PC-9 (cell line): Measurements from ENCODE around the gene RNF141. TPM values are rescaled to one million over a fixed set of nuclear protein-coding genes. Genes with fewer than 3 reads are reported as not detected.
A peak's percentile ranks its signal among the peaks of the same experiment; 100 is the strongest.

Experiments used
- BruUV-seq: library from RNA; stranded (reverse); fragments of 400-500 nt; replicated peaks from 2 replicates; lab custom pipeline; 2021; lab: Mats Ljungman, UMichigan
- CTCF ChIA-PET: fragments of 300-600 bp; sonication (Branson Sonifier 250); formaldehyde crosslinking; loops from one replicate; lab custom pipeline; 2022; ENCODE audit warnings: antibody characterized with exemption; lab: Charles Lee
- POLR2A ChIA-PET: fragments of 300-600 bp; sonication (Branson Sonifier 250); formaldehyde crosslinking; loops from one replicate; lab custom pipeline; 2022; ENCODE audit warnings: antibody characterized with exemption; ENCODE audit not compliant: unreplicated experiment; lab: Charles Lee
- DNase-seq, 2 experiments: peaks; one replicate each; pipeline versions ENCODE4 v3.0.0 to v3.0.0-alpha.2; 2015 to 2022; ENCODE audit warnings: mixed read lengths in 1 of 2
- H2AFZ ChIP-seq: fragments of 200-600 bp; sonication (generic); 2 replicates; pipeline ENCODE4 v1.8.1; 2017; ENCODE audit warnings: antibody characterized with exemption
- H3F3A ChIP-seq: fragments of 200-600 bp; sonication (generic); 2 replicates; pipeline ENCODE4 v1.8.1; 2017; ENCODE audit warnings: antibody characterized with exemption, mild to moderate bottlenecking, low read depth; ENCODE audit not compliant: insufficient read depth
- H3K27ac ChIP-seq: fragments of 200-600 bp; sonication (generic); 2 replicates; pipeline ENCODE4 v1.6.1; 2016; ENCODE audit warnings: mixed run types
- H3K27me3 ChIP-seq: fragments of 200-600 bp; sonication (generic); 2 replicates; pipeline ENCODE4 v1.6.1; 2016; ENCODE audit warnings: low read depth, mixed run types; ENCODE audit not compliant: insufficient read depth
- H3K36me3 ChIP-seq: fragments of 200-600 bp; sonication (generic); 2 replicates; pipeline ENCODE4 v1.6.1; 2016; ENCODE audit warnings: low read depth, mixed run types
- H3K4me1 ChIP-seq: fragments of 200-600 bp; sonication (generic); replicated peaks from 2 replicates; pipeline ENCODE4 v1.6.1; 2016; ENCODE audit warnings: mixed run types; ENCODE audit not compliant: insufficient read depth
- H3K4me2 ChIP-seq: fragments of 200-600 bp; sonication (generic); 2 replicates; pipeline ENCODE4 v1.6.1; 2017; ENCODE audit warnings: mixed run types
- H3K4me3 ChIP-seq: fragments of 200-600 bp; sonication (generic); 2 replicates; pipeline ENCODE4 v1.6.1; 2016; ENCODE audit warnings: mixed run types
- H3K79me2 ChIP-seq: fragments of 200-600 bp; sonication (generic); 2 replicates; pipeline ENCODE4 v1.6.1; 2017; ENCODE audit warnings: low read depth, mixed run types
- H3K9me2 ChIP-seq: fragments of 200-600 bp; sonication (generic); 2 replicates; pipeline ENCODE4 v1.8.1; 2017; ENCODE audit warnings: mild to moderate bottlenecking; ENCODE audit not compliant: insufficient read depth
- H3K9me3 ChIP-seq: fragments of 200-600 bp; sonication (generic); 2 replicates; pipeline ENCODE4 v1.8.1; 2016; ENCODE audit warnings: low read depth; ENCODE audit not compliant: insufficient read depth
- H4K20me1 ChIP-seq: fragments of 200-600 bp; sonication (generic); 2 replicates; pipeline ENCODE4 v1.8.1; 2017; ENCODE audit not compliant: insufficient read depth
- EZH2 ChIP-seq: fragments of 200-600 bp; sonication (generic); IDR thresholded peaks from 2 replicates; pipeline ENCODE4 v1.8.0; 2017; ENCODE audit warnings: antibody characterized with exemption, low read depth
- intact Hi-C: fragments of 100-400 bp; cut with micrococcal nuclease; formaldehyde crosslinking; loops from one replicate; pipeline ENCODE4 v1.10.0; 2022; ENCODE audit not compliant: unreplicated experiment
- total RNA-seq: library from RNA; stranded (reverse); gene quantifications from 2 replicates; pipeline ENCODE4 v1.2.3, GENCODE V29; 2021
- TF ChIP-seq, protein P1 (sequence below): fragments of 200-600 bp; sonication (generic); conservative IDR thresholded peaks from 2 replicates; pipeline ENCODE4 v1.6.1; 2017; ENCODE audit warnings: mixed run types, antibody characterized with exemption, mild to moderate bottlenecking, moderate library complexity

The RNF141 gene
- total RNA-seq, 1 experiment from 2014 or later: 36.8 TPM

GRCh38 chr11:10561947-10562346 is 21.0 kb upstream of the RNF141 start:
- Histone ChIP-seq H3K27ac (no peak overlapping the region), H3K4me1 (peaks cover 20% of the 10 kb centered on the region), H3K4me3 (no peak overlapping the region), H3K36me3 (no peaks in the 10 kb centered on the region), H4K20me1 (no peaks in the 10 kb centered on the region), H3K9me2 (no peaks in the 10 kb centered on the region), H3F3A (peaks cover 10% of the 10 kb centered on the region; the same call in 1 of the 2 replicates), H3K27me3 (no peaks in the 10 kb centered on the region), H3K79me2 (no peaks in the 10 kb centered on the region), H3K9me3 (no peaks in the 10 kb centered on the region), H3K4me2 (no peak overlapping the region), H2AFZ (no peak overlapping the region)
- TF ChIP-seq, protein P1, sequence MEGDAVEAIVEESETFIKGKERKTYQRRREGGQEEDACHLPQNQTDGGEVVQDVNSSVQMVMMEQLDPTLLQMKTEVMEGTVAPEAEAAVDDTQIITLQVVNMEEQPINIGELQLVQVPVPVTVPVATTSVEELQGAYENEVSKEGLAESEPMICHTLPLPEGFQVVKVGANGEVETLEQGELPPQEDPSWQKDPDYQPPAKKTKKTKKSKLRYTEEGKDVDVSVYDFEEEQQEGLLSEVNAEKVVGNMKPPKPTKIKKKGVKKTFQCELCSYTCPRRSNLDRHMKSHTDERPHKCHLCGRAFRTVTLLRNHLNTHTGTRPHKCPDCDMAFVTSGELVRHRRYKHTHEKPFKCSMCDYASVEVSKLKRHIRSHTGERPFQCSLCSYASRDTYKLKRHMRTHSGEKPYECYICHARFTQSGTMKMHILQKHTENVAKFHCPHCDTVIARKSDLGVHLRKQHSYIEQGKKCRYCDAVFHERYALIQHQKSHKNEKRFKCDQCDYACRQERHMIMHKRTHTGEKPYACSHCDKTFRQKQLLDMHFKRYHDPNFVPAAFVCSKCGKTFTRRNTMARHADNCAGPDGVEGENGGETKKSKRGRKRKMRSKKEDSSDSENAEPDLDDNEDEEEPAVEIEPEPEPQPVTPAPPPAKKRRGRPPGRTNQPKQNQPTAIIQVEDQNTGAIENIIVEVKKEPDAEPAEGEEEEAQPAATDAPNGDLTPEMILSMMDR: no peak
- no peak for TF ChIP-seq EZH2
- intact Hi-C loops: no loop called here
- POLR2A ChIA-PET: no interaction called here
- no peak for DNase-seq
- CTCF ChIA-PET: no interaction called here
- BruUV-seq: no TSS peak

DNA sequence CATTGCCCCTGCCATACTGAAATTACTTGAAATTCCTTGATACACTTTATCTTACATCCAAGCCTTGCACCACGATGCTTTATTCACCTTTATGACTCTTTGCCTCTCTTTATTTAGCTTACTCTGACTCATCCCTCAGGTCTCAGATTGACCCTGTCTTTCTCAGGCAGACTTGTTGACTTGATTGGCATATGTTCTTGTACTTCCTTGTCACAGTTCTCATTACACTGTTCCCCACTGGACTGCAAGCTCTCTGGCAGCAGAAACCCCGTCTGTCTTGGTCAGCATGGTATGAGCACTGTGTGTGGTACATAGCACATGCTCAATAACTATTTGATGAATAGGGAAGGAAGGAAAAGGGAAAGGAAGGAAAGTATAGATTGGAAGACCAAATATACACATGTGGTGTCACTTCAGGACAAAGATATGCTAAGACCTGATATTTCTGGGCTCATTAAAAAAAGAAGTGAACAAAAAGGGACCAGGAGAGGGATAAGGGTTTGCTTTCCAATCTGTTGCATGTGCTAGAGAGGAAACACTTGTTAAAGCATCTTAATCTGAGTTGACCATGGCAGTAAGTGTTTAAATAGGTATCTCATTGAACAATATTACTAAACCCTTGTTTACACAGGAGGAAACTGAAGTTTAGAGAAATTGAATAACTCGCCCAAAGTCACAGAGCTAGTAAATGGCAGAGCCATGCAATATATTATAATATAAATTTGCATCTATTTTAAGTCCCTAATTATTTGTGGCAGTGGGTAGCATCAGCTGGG is 20.2 kb upstream of the RNF141 start:
- Histone ChIP-seq H3K36me3 (no peaks in the 10 kb centered on the region), H3F3A (peaks cover 10% of the 10 kb centered on the region; the same call in 1 of the 2 replicates), H4K20me1 (no peaks in the 10 kb centered on the region), H3K9me3 (no peaks in the 10 kb centered on the region), H3K27ac (peak overlapping the region; percentile 76), H3K4me1 (peaks cover 27% of the 10 kb centered on the region), H3K27me3 (no peaks in the 10 kb centered on the region), H3K9me2 (no peaks in the 10 kb centered on the region), H2AFZ (no peak overlapping the region), H3K79me2 (no peaks in the 10 kb centered on the region), H3K4me2 (peak overlapping the region; percentile 40), H3K4me3 (no peak overlapping the region)
- DNase-seq: peak; percentile 7 to 89
- ChIA-PET CTCF (interaction anchor here (0.6 kb wide), 1 partner anchor 74 kb away, joined by 4 read pairs; no protein-coding TSS in a partner anchor), POLR2A (no interaction called here)
- no peak for TF ChIP-seq EZH2
- TF ChIP-seq, protein P1: no peak
- no TSS peak for BruUV-seq
- intact Hi-C loops: no loop called here

DNA sequence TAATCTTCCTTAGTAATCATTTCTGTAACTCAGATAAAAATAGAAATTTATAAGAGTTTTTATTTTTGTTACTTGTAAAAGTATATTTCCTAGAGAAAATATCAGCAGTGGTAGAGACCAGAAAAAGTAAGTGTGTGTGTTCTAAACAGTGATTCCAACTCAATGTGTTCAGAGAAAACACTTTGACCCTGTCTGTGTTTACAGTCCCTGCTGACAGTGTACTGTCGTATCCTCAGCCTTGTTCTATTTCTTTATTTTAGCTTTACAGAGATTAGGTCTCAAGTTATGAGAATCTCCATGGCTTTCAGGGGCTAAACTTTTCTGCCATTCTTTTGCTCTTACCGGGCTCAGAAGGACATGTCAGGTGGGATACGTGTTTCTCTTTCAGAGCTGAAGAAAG is 17.3 kb upstream of the RNF141 start:
- Histone ChIP-seq H3K9me3 (no peaks in the 10 kb centered on the region), H3F3A (peaks cover 10% of the 10 kb centered on the region; the same call in 1 of the 2 replicates), H2AFZ (no peak overlapping the region), H3K36me3 (no peaks in the 10 kb centered on the region), H3K4me1 (peaks cover 29% of the 10 kb centered on the region), H3K27me3 (no peaks in the 10 kb centered on the region), H4K20me1 (no peaks in the 10 kb centered on the region), H3K4me3 (no peak overlapping the region), H3K79me2 (no peaks in the 10 kb centered on the region), H3K4me2 (no peak overlapping the region), H3K27ac (no peak overlapping the region), H3K9me2 (no peaks in the 10 kb centered on the region)
- intact Hi-C loops: no loop called here
- no peak for DNase-seq
- BruUV-seq: no TSS peak
- no peak for TF ChIP-seq EZH2
- TF ChIP-seq, protein P1: no peak
- POLR2A ChIA-PET: no interaction called here
- CTCF ChIA-PET: no interaction called here
